Activated T-cell treated with anti-CD3 and anti-CD28 coated beads for 48 hours (primary cell): Measurements from ENCODE around the gene NOX3.
"Not testable (repeated sequence)": the region's sequence is repeated elsewhere in the genome, so short reads cannot be mapped to it uniquely, and the experiment has no call there.

ENCODE experiments used
- DNase-seq: peaks from one replicate; pipeline ENCODE4 v3.0.0-alpha.2; 2020; ENCODE audit warnings: low read depth

NOX3 gene

GRCh38 chr6:155364844-155365437 is 90.7 kb downstream of the NOX3 start:
- DNase-seq = no peak

- DNase-seq = not testable (repeated sequence)
Measured at GRCh38 chr6:155364021-155364420, 91.6 kb downstream of the NOX3 start.

- DNase-seq = not testable (repeated sequence)
Measured at GRCh38 chr6:155362968-155363632, 92.5 kb downstream of the NOX3 start.

GRCh38 chr6:155354167-155354566 is 101.5 kb downstream of the NOX3 start:
- no peak for DNase-seq

- DNase-seq = no peak
Measured at GRCh38 chr6:155352811-155353210, 102.8 kb downstream of the NOX3 start.

- no peak for DNase-seq
Measured at GRCh38 chr6:155352130-155352420, 103.6 kb downstream of the NOX3 start.

GRCh38 chr6:155351273-155352129 is 104.1 kb downstream of the NOX3 start:
- DNase-seq = no peak

- no peak for DNase-seq
Measured at GRCh38 chr6:155349956-155350355, 105.7 kb downstream of the NOX3 start.

GRCh38 chr6:155349129-155349528 is 106.5 kb downstream of the NOX3 start:
- no peak for DNase-seq

GRCh38 chr6:155347800-155348199 is 107.8 kb downstream of the NOX3 start:
- DNase-seq = no peak

- no peak for DNase-seq
Measured at GRCh38 chr6:155346957-155347356, 108.7 kb downstream of the NOX3 start.
